HCT116 (cell line): ENCODE results near the gene NEK7. TPM values are rescaled to one million over a fixed set of nuclear protein-coding genes. Genes with fewer than 3 reads are reported as not detected.

Experiments used
- ATAC-seq: fragments of 200-7000 bp; cut with Tn5 transposase; 2 replicates; pipeline ENCODE4 v1.9.1; 2020; ENCODE audit warnings: mild to moderate bottlenecking, moderate library complexity
- BruUV-seq: library from RNA; stranded (reverse); fragments of 400-500 nt; replicated peaks from 2 replicates; lab custom pipeline; 2021; lab: Mats Ljungman, UMichigan
- CTCF ChIA-PET: fragments of 300-600 bp; sonication (Branson Sonifier 250); formaldehyde crosslinking; loops from one replicate; lab custom pipeline; 2021; ENCODE audit warnings: antibody characterized with exemption; lab: Charles Lee
- POLR2A ChIA-PET: fragments of 300-600, 350-600 bp; sonication (Branson Sonifier 250); formaldehyde crosslinking; loops from one replicate; lab custom pipeline; 2021; ENCODE audit warnings: antibody characterized with exemption; lab: Charles Lee
- RAD21 ChIA-PET, 2 experiments: fragments of 300-600 bp; sonication (Branson Sonifier 250); formaldehyde crosslinking; loops; one replicate each; lab custom pipeline; 2023; ENCODE audit warnings: low total read pairs in 2 of 2; ENCODE audit not compliant: uncharacterized antibody in 2 of 2, unreplicated experiment in 2 of 2, low non-redundant PET in 1 of 2; lab: Charles Lee
- DNase-seq: peaks from one replicate; pipeline ENCODE4 v3.0.0-alpha.2; 2010; ENCODE audit warnings: low read depth, low spot score
- H2AFZ ChIP-seq: fragments of 200-600 bp; shearing (Covaris generic), sonication (generic); 2 replicates; pipeline ENCODE4 v1.6.1; 2017; ENCODE audit warnings: low read depth, mixed run types, mixed read lengths, antibody characterized with exemption, low read length; ENCODE audit not compliant: poor library complexity, severe bottlenecking
- H3K27ac ChIP-seq: 2 replicates; pipeline ENCODE4 v1.5.1; 2012; ENCODE audit warnings: low read depth, low read length
- H3K27me3 ChIP-seq: fragments of 200-600 bp; sonication (generic); 2 replicates; pipeline ENCODE4 v1.6.1; 2016; ENCODE audit warnings: mixed run types, low read length, mixed read lengths; ENCODE audit not compliant: insufficient read depth
- H3K36me3 ChIP-seq, 2 experiments: fragments of 200-500 bp in 1 of 2; fragments of 200-600 bp in 1 of 2; sonication (Bioruptor generic) in 1 of 2; sonication (generic) in 1 of 2; 2 replicates each; pipeline versions ENCODE4 v1.5.1 to v1.6.1; 2014 to 2016; ENCODE audit warnings: low read length in 2 of 2, inconsistent platforms in 1 of 2, mixed read lengths in 1 of 2, mixed run types in 1 of 2; ENCODE audit not compliant: insufficient read depth in 2 of 2, control insufficient read depth in 1 of 2
- H3K4me1 ChIP-seq, 2 experiments: fragments of 200-600 bp in 1 of 2; sonication (generic) in 1 of 2; 2 replicates each; pipeline versions ENCODE4 v1.5.1 to v1.6.1; 2012 to 2017; ENCODE audit warnings: low read length in 2 of 2, inconsistent platforms in 1 of 2, mild to moderate bottlenecking in 1 of 2, mixed read lengths in 1 of 2, mixed run types in 1 of 2, moderate library complexity in 1 of 2; ENCODE audit not compliant: insufficient read depth in 2 of 2, control insufficient read depth in 1 of 2
- H3K4me2 ChIP-seq: fragments of 200-600 bp; sonication (generic); 2 replicates; pipeline ENCODE4 v1.6.1; 2017; ENCODE audit warnings: mixed run types, low read length, mixed read lengths
- H3K4me3 ChIP-seq, 2 experiments: fragments of 200-600 bp in 1 of 2; sonication (generic) in 1 of 2; replicated peaks in 1 of 2; 2 replicates each; pipeline ENCODE4 v1.5.1; 2011 to 2016; ENCODE audit warnings: low read length in 2 of 2, control low read depth in 1 of 2, low read depth in 1 of 2, mild to moderate bottlenecking in 1 of 2, mixed read lengths in 1 of 2, mixed run types in 1 of 2
- H3K79me2 ChIP-seq: fragments of 200-600 bp; sonication (generic); 2 replicates; pipeline ENCODE4 v1.6.1; 2017; ENCODE audit warnings: mild to moderate bottlenecking, mixed run types, low read length, moderate library complexity, mixed read lengths; ENCODE audit not compliant: insufficient read depth
- H3K9ac ChIP-seq: fragments of 200-600 bp; sonication (generic); 2 replicates; pipeline ENCODE4 v1.6.1; 2016; ENCODE audit warnings: low read length, mixed read lengths
- H3K9me2 ChIP-seq: fragments of 200-600 bp; sonication (generic), shearing (Covaris generic); 2 replicates; pipeline ENCODE4 v1.6.1; 2017; ENCODE audit warnings: mixed run types, mild to moderate bottlenecking, moderate library complexity; ENCODE audit not compliant: insufficient read depth
- H3K9me3 ChIP-seq, 2 experiments: fragments of 200-500 bp in 1 of 2; fragments of 200-600 bp in 1 of 2; sonication (Bioruptor generic) in 1 of 2; sonication (generic) in 1 of 2; 2 replicates each; pipeline ENCODE4 v1.6.1; 2014 to 2017; ENCODE audit warnings: low read length in 2 of 2, mixed read lengths in 2 of 2, inconsistent platforms in 1 of 2, low read depth in 1 of 2, mild to moderate bottlenecking in 1 of 2, mixed run types in 1 of 2, moderate library complexity in 1 of 2; ENCODE audit not compliant: control insufficient read depth in 1 of 2, insufficient read depth in 1 of 2
- H4K20me1 ChIP-seq: fragments of 200-600 bp; sonication (generic), shearing (Covaris generic); 2 replicates; pipeline ENCODE4 v1.6.1; 2017; ENCODE audit warnings: mixed run types, mild to moderate bottlenecking, moderate library complexity; ENCODE audit not compliant: insufficient read depth
- ATF3 ChIP-seq: IDR thresholded peaks from 2 replicates; pipeline ENCODE4 v1.6.1; 2012
- CBX3 ChIP-seq: IDR thresholded peaks from 2 replicates; pipeline ENCODE4 v1.6.1; 2012; ENCODE audit warnings: low read depth
- CEBPB ChIP-seq: IDR thresholded peaks from 2 replicates; pipeline ENCODE4 v1.6.1; 2012; ENCODE audit warnings: low read depth
- CTCF ChIP-seq, 3 experiments: fragments of 200-600 bp in 1 of 3; sonication (generic) in 1 of 3; IDR thresholded peaks in 2 of 3; conservative IDR thresholded peaks in 1 of 3; 2 replicates each; pipeline ENCODE4 v1.5.1; 2012 to 2017; ENCODE audit warnings: low read depth in 2 of 3, low read length in 2 of 3, antibody characterized with exemption in 1 of 3, borderline replicate concordance in 1 of 3, control low read depth in 1 of 3, mild to moderate bottlenecking in 1 of 3, mixed read lengths in 1 of 3, mixed run types in 1 of 3, moderate library complexity in 1 of 3; ENCODE audit not compliant: insufficient read depth in 1 of 3
- EGR1 ChIP-seq: IDR thresholded peaks from 2 replicates; pipeline ENCODE4 v1.6.1; 2012; ENCODE audit warnings: low read depth
- ELF1 ChIP-seq: IDR thresholded peaks from 2 replicates; pipeline ENCODE4 v1.6.1; 2012; ENCODE audit warnings: low read depth, borderline replicate concordance
- EZH2 ChIP-seq: fragments of 200-600 bp; sonication (generic); IDR thresholded peaks from 2 replicates; pipeline ENCODE4 v1.6.1; 2017; ENCODE audit warnings: antibody characterized with exemption, mixed run types
- EZH2phosphoT487 ChIP-seq: fragments of 200-600 bp; IDR thresholded peaks from 2 replicates; pipeline ENCODE4 v1.6.1; 2018; ENCODE audit warnings: antibody characterized with exemption, borderline replicate concordance
- FOSL1 ChIP-seq: IDR thresholded peaks from 2 replicates; pipeline ENCODE4 v1.6.1; 2012; ENCODE audit warnings: low read depth
- MAX ChIP-seq: IDR thresholded peaks from 2 replicates; pipeline ENCODE4 v1.6.1; 2012
- POLR2A ChIP-seq: IDR thresholded peaks from 2 replicates; pipeline ENCODE4 v1.7.0; 2011; ENCODE audit warnings: borderline replicate concordance; ENCODE audit not compliant: insufficient read depth, insufficient read length; ENCODE audit errors: extremely low read depth
- POLR2AphosphoS5 ChIP-seq: IDR thresholded peaks from 2 replicates; pipeline ENCODE4 v1.6.1; 2011; ENCODE audit warnings: mild to moderate bottlenecking, low read depth, low read length, moderate library complexity
- REST ChIP-seq: IDR thresholded peaks from 2 replicates; pipeline ENCODE4 v1.6.1; 2012; ENCODE audit warnings: low read depth
- SIN3A ChIP-seq: IDR thresholded peaks from 2 replicates; pipeline ENCODE4 v1.6.1; 2012; ENCODE audit warnings: low read depth
- SRF ChIP-seq: IDR thresholded peaks from 2 replicates; pipeline ENCODE4 v1.6.1; 2012; ENCODE audit warnings: low read depth
- TCF7L2 ChIP-seq: IDR thresholded peaks from 2 replicates; pipeline ENCODE4 v1.7.0; 2011; ENCODE audit warnings: borderline replicate concordance, inconsistent platforms; ENCODE audit not compliant: insufficient read depth, insufficient read length; ENCODE audit errors: extremely low read depth
- YY1 ChIP-seq: IDR thresholded peaks from 2 replicates; pipeline ENCODE4 v1.6.1; 2011; ENCODE audit warnings: low read length, low read depth, moderate library complexity, mild to moderate bottlenecking; ENCODE audit not compliant: insufficient replicate concordance; ENCODE audit errors: extremely low read depth
- ZBTB33 ChIP-seq: IDR thresholded peaks from 2 replicates; pipeline ENCODE4 v1.6.1; 2011; ENCODE audit warnings: mild to moderate bottlenecking, low read length, moderate library complexity; ENCODE audit not compliant: insufficient replicate concordance; ENCODE audit errors: extremely low read depth
- ZNF274 ChIP-seq: fragments of 200-500 bp; sonication (Bioruptor generic); IDR thresholded peaks from 2 replicates; pipeline ENCODE4 v1.6.1; 2014; ENCODE audit warnings: mild to moderate bottlenecking, low read depth, low read length, inconsistent platforms
- intact Hi-C: fragments of 100-400 bp; cut with micrococcal nuclease; formaldehyde crosslinking; loops from 2 replicates; pipeline ENCODE4 v1.10.0; 2022
- total RNA-seq: library from RNA; stranded (reverse); gene quantifications from one replicate; pipeline ENCODE4 v1.2.1, GENCODE V29; 2021; ENCODE audit not compliant: unreplicated experiment

Gene NEK7
- total RNA-seq, 1 experiment from 2014 or later = 33.0 TPM

- H3K79me2 ChIP-seq = no peaks in the 10 kb centered on the region
- no peak overlapping the region for H2AFZ ChIP-seq
- BruUV-seq = no TSS peak
- H3K4me2 ChIP-seq = no peak overlapping the region
- H3K27me3 ChIP-seq = no peaks in the 10 kb centered on the region
- POLR2A ChIA-PET = interaction anchor here (0.9 kb wide), 1 partner anchor 29 kb away, joined by 3 read pairs; no protein-coding TSS in a partner anchor
- no peak overlapping the region for H3K4me3 ChIP-seq
- H3K4me1 ChIP-seq = no peaks in the 10 kb centered on the region
- H3K9ac ChIP-seq = no peak overlapping the region
- RAD21 ChIA-PET = no interaction called here
- ATAC-seq (no peak), DNase-seq (no peak)
- H3K9me2 ChIP-seq = no peaks in the 10 kb centered on the region
- H3K27ac ChIP-seq = no peak overlapping the region
- CTCF ChIA-PET = no interaction called here
- TF ChIP-seq ZNF274 (no peak), EZH2 (no peak), ATF3 (no peak), ZBTB33 (no peak), SIN3A (no peak), CEBPB (no peak), CBX3 (no peak), FOSL1 (no peak), YY1 (no peak), ELF1 (no peak), REST (no peak), EZH2phosphoT487 (no peak), CTCF (IDR thresholded peaks at IDR 0.05 in 2 of 3, conservative IDR thresholded peaks at IDR 0.05 in 1 of 3; ENCODE audit: borderline replicate concordance in 1 of 3, insufficient read depth in 1 of 3, low read depth in 2 of 3, low read length in 2 of 3) (no peak), EGR1 (no peak), POLR2A (no peak), TCF7L2 (no peak), SRF (no peak), POLR2AphosphoS5 (no peak), MAX (no peak)
- H3K36me3 ChIP-seq = no peaks in the 10 kb centered on the region
- intact Hi-C loops = no loop called here
- H3K9me3 ChIP-seq = no peaks in the 10 kb centered on the region
- no peaks in the 10 kb centered on the region for H4K20me1 ChIP-seq
Observed at GRCh38 chr1:198318085-198318484, 161.3 kb downstream of the NEK7 start.
